GM19463 (cell line): Measurements from ENCODE around the gene SLC6A3.

Source experiments
- ATAC-seq: cut with Tn5 transposase; IDR thresholded peaks from one replicate; pipeline ENCODE4 v1.9.1; 2021; ENCODE audit warnings: mild to moderate bottlenecking, moderate library complexity; ENCODE audit not compliant: unreplicated experiment

The SLC6A3 gene

GRCh38 chr5:1392261-1392660 lies 53.0 kb downstream of the SLC6A3 start:
- ATAC-seq, result no peak

- ATAC-seq, result no peak
These were observed 53.5 kb downstream of the SLC6A3 start for GRCh38 chr5:1391691-1392090.

GRCh38 chr5:1390861-1391600 lies 54.2 kb downstream of the SLC6A3 start:
- ATAC-seq, result no peak

- ATAC-seq, result no peak
These were observed 54.9 kb downstream of the SLC6A3 start for GRCh38 chr5:1390333-1390732.

- ATAC-seq, result no peak
These were observed 56.8 kb downstream of the SLC6A3 start for GRCh38 chr5:1388383-1388967.

- no peak for ATAC-seq
These were observed 57.4 kb downstream of the SLC6A3 start for GRCh38 chr5:1387876-1388275.

GRCh38 chr5:1387059-1387755 lies 58.0 kb downstream of the SLC6A3 start:
- ATAC-seq, result no peak

GRCh38 chr5:1386274-1386717 lies 58.9 kb downstream of the SLC6A3 start:
- peak; percentile 27 for ATAC-seq

GRCh38 chr5:1385395-1386273 lies 59.6 kb downstream of the SLC6A3 start:
- ATAC-seq, result peak; percentile 97

GRCh38 chr5:1384521-1384920 lies 60.7 kb downstream of the SLC6A3 start:
- no peak for ATAC-seq

GRCh38 chr5:1383886-1384401 lies 61.3 kb downstream of the SLC6A3 start:
- no peak for ATAC-seq

GRCh38 chr5:1383344-1383743 lies 61.9 kb downstream of the SLC6A3 start:
- ATAC-seq, result no peak

- ATAC-seq, result no peak
These were observed 63.0 kb downstream of the SLC6A3 start for GRCh38 chr5:1382248-1382700.

- ATAC-seq, result no peak
These were observed 63.6 kb downstream of the SLC6A3 start for GRCh38 chr5:1381370-1382247.

GRCh38 chr5:1380910-1381309 lies 64.3 kb downstream of the SLC6A3 start:
- ATAC-seq, result no peak

- peak; percentile 85 for ATAC-seq
These were observed 65.0 kb downstream of the SLC6A3 start for GRCh38 chr5:1380011-1380817.

GRCh38 chr5:1378866-1379659 lies 66.2 kb downstream of the SLC6A3 start:
- ATAC-seq, result no peak

GRCh38 chr5:1378096-1378495 lies 67.1 kb downstream of the SLC6A3 start:
- ATAC-seq, result no peak
